NCI-H2196 (cell line): ENCODE data around the gene CRY1.
A peak's percentile ranks its signal among the peaks of the same experiment; 100 is the strongest.
"Not testable (repeated sequence)": the region's sequence is repeated elsewhere in the genome, so short reads cannot be mapped to it uniquely, and the experiment has no call there.

ENCODE experiments used
- DNase-seq: peaks from one replicate; lab custom pipeline; 2025; ENCODE audit not compliant: unreplicated experiment; lab: John Stamatoyannopoulos, UW

Gene CRY1

GRCh38 chr12:107108995-107109508 lies 15.7 kb upstream of the CRY1 start:
- DNase-seq, result no peak

DNA sequence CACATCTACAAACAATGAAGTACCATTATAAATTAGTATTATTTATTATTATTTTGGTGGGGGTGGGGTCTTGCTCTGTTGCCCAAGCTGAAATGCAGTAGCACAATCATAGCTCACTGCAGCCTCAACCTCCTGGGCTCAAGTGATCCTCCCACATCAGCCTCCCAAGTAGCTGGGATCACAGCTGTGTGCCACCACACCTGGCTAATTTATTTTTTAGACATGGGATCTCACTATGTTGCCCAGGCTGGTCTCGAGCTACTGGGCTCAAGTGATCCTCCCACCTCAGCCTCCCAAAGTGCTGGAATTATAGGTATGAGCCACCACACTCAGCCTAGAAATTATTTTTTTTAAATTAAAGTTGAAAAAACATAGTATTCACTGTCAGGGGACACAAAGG lies 15.0 kb upstream of the CRY1 start:
- not testable (repeated sequence) for DNase-seq

DNA sequence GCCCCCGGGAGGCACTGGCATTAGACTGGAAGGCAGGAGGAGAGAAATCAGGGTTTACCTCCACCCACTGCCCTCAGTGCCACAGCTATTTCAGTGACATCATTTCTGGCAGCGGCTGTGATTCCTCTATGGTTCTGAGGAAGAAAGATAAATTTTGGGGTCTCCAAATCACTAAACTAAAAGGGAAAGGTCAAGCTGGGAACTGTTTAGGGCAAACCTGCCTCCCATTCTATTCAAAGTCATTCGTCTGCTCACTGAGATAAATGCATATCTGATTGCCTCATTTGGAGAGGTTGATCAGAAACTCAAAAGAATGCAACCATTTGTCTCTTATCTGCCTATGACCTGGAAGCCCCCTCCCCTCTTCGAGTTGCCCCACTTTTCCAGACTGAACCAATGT lies 14.0 kb upstream of the CRY1 start:
- DNase-seq, result no peak

DNA sequence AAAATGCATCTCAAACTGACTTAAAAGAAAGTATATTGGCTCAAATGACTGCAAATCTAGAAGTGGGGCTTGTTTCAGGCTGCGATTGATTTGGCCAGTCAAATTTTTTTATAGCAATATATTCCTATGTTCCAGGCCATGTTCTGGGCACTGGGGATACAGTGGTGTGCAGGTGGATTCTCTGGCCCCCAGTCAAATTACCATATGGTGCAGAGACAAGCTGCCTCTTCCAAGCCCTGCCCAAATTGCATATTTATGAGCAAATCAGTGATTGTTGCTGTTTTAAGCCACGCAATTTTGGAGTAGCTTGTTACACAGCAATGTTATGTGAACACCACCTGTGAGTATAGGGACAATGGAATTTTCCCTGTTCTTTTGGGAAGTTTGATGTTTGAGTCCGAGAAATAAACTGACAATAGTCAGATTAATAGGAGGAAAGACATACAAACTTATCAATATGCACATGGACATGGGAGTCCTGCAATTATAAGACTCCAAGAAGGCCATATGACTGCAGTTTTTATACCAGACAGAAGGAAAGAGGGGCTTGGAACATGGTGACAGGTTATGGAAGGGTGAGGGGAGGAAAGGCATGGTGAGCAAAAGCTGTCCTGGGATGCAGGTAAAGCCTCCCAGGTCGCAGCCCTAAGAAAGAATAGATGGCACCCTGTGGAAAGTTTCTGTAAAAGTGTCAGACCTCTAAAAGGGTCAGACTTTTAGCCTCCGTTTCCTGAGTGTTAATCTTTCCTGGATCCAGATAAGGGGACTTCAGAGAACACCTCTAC lies 13.1 kb upstream of the CRY1 start:
- no peak for DNase-seq

GRCh38 chr12:107105410-107105703 lies 12.0 kb upstream of the CRY1 start:
- no peak for DNase-seq

DNA sequence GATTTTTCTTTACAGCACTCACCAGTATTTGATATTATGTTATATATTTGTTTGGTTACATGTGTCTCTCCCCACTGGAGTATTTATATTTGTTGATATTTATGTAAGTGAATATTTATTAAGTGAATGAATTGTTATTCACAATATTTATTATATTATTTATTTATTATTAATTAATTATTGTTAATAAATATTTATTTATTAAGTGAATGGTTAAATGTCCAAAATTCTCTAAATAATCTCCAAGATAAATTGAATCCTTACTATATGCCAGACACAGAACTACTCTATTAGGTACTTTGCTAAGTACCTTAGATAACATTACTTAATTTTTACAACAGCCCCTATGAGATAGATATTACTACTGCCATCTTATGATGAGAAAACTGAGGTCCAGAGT lies 10.2 kb upstream of the CRY1 start:
- no peak for DNase-seq

DNA sequence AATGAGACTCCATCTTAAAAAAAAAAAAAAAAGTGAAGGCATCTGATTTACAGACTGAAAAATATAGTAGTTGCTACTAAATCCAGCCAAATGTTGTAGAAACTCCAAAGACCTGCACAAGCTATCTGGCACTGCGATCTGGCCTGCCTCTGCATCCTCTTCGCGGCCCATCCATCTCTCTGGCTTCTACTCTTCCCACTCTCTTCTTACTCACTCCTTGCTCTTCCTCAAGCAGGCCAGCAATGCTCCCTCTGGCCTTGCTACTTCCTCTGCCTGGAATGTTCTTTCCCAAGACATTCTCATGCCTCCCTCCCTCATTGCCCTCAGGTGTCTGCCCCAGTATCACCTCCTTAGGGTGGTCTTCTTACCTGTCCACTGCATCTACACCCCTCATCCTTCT lies 9.7 kb upstream of the CRY1 start:
- DNase-seq, result no peak

DNA sequence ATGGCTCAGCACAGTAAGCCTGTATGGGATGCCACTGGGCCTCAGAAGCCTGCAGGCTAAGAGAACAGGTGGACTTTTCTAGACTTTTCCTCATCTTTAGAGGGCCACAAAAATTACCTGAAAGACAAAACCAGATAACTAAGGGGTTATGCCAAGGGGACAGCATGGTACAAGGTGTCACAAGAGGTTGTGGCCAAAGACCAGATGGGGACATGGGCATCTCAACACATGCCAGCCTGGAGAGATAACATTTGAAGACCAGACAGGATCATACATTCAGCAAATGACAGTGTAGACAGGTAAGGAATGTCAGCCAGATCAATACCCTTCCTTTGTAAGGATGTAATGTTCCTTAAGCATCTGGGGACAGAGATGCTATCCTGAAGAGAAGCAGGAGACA lies 8.9 kb upstream of the CRY1 start:
- DNase-seq, result no peak

GRCh38 chr12:107101651-107102050 lies 8.3 kb upstream of the CRY1 start:
- DNase-seq, result no peak

- DNase-seq, result no peak
Observed at GRCh38 chr12:107099917-107100316, 6.6 kb upstream of the CRY1 start.

DNA sequence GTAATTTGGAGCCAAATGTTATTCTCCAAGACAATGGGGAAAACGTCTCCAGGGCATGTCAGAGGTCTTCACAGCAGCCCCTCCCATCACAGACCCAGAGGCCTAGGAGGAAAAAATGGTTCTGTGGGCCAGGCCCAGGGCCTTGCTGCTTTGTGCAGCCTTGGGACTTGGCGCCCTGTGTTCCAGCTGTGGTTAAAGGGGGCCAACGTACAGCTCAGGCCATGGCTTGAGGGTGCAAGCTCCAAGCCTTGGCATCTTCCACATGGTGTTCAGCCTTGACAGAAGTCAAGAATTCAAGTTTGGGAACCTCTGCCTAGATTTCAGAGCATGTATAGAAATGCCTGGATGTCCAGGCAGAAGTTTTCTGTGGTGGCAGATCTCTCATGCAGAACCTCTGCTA lies 3.2 kb upstream of the CRY1 start:
- no peak for DNase-seq

DNA sequence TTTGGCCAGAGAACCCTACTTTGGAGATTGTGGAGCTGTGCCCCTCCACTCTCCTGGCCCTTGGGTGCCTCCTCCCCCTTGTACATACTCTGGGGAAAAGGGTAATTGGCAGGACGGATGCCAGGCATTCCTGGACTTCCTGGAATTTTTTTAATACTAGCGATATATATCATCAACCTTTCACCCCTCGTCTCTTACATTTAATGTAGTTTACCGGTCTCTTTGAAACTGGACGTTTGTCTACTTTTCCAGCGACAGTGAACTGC lies 767 bp upstream of the CRY1 start:
- no peak for DNase-seq

- DNase-seq, result peak; percentile 33
Observed at GRCh38 chr12:107092669-107093416, 506 bp downstream of the CRY1 start.

DNA sequence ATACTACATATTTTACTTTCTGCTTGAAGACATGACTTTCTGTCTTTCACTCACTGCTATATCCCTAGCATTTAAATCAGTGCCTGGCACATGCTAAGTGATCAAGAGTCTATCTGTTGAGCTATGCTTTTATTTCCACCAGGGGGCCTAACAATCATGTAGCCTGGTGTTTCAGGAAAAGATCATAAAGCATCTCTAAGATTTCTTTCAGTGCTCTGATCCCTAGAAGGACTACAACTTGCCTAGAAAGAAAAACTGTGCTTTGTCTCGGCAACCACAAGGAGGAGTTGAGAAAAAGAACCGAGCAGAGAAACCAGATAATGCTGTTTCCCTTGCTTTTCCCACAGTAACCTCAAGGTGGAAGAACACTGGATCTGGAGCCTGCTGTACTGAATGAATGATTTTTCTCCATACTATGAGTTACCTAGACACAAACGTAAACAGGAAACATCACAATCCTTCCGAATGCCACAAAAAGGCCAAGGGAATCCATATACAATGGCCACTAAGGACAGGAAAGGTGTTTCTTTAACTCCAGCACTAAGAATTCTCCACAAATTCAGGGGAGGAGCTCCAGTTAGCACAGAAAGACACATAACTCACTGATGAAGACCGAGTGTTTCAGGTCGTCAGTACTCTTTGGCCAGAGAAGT lies 1.2 kb downstream of the CRY1 start:
- peak; percentile 69 for DNase-seq

- DNase-seq, result peak; percentile 47
Observed at GRCh38 chr12:107091381-107091780, 2.0 kb downstream of the CRY1 start.

- no peak for DNase-seq
Observed at GRCh38 chr12:107090711-107091110, 2.6 kb downstream of the CRY1 start.

GRCh38 chr12:107088912-107089311 lies 4.4 kb downstream of the CRY1 start:
- no peak for DNase-seq

DNA sequence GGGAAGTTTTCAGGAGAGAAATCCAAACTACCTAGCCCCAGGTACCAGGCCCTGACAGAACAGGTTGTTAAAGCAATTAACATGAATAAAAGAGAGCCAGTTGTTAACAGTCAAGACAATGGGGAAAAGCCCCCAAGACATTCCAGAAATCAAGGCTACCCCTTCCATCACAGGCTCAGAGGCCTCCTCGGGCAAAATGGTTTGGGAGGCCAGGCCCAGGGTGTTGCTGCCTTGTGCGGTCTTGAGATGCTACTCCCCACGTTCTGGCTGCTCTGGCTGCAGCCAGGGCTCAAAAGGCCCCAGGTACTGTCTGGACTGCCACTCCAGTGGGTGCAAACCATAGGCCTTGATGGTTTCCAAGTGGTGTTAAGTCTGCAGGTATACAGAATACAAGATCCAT lies 7.0 kb downstream of the CRY1 start:
- DNase-seq, result no peak

DNA sequence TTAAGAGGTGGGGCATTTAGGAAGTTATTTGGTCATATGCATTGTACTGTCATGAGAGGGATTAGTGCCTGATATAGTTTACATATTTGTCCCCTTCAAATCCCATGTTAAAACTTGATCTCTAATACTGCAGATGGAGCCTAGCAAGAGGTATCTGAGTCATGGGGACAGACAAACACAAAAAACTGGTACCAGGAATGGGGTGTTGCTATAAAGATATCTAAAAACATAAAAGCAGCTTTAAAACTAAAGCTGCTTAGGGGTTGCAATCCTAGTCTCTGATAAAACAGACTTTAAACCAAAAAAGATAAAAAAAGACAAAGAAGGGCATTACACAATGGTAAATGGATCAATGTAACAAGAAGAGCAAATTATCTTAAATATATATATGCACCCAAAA lies 11.6 kb downstream of the CRY1 start:
- DNase-seq, result no peak

- no peak for DNase-seq
Observed at GRCh38 chr12:107080299-107080698, 13.1 kb downstream of the CRY1 start.

- DNase-seq, result no peak
Observed at GRCh38 chr12:107079172-107080011, 14.0 kb downstream of the CRY1 start.
